HG03159 (cell line): ENCODE measurements around the gene ARHGAP15.

Source experiments
- ATAC-seq: cut with Tn5 transposase; IDR thresholded peaks from one replicate; pipeline ENCODE4 v1.9.1; 2021; ENCODE audit warnings: mild to moderate bottlenecking, moderate library complexity; ENCODE audit not compliant: unreplicated experiment

ARHGAP15 gene

DNA sequence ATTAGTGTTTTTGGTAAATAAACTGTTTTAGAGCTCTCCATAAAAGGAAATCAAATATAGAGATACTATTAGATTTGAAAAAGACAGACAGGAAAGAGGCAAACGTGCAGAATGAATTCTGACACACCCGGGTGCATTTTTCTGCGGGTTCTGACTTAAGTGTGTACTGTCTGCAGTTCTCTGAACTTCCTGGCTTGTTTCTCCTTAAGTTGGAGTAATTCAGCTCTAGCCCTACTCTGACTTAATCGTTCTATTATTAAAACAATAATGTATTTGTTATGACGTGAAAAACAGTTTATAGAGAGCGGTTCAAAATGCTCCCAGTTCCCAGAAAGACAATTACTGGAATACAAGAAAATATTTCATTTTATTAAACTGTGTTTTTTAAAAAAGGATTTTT lies 305.9 kb downstream of the ARHGAP15 start:
- no peak for ATAC-seq

GRCh38 chr2:143436951-143437350 lies 307.7 kb downstream of the ARHGAP15 start:
- ATAC-seq = no peak

- ATAC-seq = no peak
Measured at GRCh38 chr2:143440411-143441012, 311.3 kb downstream of the ARHGAP15 start.

DNA sequence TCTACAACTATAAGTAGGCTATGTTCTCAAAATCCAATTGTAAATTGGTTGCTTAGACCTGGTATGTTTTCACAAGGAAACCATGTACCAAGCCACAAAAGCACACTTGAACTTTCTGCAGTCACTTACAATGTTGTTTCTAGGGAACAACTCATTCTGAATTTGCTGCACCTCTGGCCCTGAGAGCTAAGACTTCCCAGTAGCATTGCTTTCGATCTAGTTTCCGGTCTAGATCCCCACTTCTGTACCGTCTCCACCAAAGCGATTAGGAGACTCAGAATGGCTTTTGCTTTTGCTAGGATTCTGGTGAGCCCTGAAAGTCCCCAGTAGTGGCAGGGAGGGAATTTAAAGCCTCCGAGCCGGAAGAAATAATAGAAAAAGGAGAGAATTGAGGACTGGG lies 313.0 kb downstream of the ARHGAP15 start:
- no peak for ATAC-seq

DNA sequence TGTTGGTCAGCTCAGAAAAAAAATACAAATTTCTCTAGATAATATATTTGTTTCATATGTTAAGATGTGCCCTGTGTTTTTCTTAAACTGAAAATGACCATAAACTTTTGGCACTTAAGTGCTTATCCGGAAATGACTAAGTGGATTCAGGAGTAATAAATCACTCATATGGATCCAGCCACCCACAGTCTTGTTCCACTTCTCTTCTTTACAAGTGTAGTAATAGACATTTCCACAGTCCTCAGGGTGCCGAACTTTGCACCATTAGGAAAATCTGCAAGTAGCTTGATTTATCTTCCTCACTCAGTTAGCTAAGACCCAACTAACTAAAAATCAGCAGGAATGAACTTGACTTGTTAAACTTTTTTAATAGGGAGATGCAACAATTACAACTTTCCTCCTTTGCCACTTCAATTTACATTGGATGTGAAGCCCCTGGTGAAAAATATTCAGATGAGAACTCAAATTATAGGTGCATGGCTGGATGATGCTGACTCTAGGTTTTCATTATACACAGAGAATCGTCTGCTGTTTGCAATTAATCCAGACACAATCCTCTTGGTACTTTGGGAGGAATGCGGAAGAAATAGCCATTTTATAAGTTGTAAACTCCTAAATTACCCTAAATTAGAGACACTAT lies 322.5 kb downstream of the ARHGAP15 start:
- ATAC-seq = peak; percentile 83

DNA sequence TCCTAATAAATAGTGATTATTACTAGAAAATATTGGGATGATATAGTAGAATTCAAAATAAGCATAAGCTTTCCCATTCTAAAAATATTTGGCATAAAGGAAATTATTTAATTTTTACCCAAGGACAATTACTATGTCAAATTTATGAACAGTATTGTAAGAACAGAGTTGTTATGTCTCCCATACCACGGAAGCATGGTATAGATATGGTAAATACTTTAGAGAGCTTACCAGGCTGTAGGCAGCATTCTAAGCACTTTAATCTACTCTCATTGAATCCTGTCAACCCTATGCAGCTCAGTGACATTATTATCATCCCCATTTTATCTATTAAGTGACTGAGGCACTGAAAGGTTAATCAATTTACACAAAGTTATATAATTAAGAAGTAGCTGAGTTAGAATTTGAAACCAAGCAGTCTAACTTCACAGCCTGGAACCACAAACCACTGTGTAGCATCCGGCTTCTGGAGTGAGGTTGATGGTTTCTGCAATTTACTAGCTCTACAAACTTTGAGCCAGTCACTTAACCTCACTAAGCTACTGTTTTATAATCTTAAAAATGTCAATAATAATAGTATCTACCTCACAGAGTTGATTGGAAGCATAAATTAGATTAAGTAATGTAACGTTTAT lies 323.7 kb downstream of the ARHGAP15 start:
- ATAC-seq = peak; percentile 64

DNA sequence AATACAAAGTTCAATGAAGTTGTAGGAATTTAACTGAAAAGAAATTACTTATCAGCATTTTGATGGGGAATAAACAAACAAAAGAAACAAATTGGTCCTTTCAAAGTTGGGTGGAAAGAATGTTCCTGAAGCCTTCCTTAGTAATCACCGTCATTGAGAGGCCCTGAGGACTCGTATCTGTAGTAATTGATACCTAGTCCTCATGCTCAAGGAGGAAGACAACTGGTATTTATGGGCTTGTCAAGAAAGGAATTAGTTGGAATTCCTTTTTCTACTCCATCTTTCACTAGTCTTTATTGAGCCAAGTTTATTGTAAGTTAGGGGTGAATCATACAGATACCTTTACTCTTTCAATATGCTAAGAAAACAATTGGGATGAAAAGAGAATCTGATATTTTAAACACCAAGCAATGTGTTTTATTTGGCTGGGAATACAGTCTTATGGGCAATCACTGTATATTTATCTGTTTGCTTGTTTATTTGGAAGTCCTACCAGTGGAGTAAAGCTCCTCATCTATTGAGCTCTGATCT lies 324.8 kb downstream of the ARHGAP15 start:
- ATAC-seq = no peak

- ATAC-seq = no peak
Measured at GRCh38 chr2:143455317-143455716, 326.1 kb downstream of the ARHGAP15 start.

DNA sequence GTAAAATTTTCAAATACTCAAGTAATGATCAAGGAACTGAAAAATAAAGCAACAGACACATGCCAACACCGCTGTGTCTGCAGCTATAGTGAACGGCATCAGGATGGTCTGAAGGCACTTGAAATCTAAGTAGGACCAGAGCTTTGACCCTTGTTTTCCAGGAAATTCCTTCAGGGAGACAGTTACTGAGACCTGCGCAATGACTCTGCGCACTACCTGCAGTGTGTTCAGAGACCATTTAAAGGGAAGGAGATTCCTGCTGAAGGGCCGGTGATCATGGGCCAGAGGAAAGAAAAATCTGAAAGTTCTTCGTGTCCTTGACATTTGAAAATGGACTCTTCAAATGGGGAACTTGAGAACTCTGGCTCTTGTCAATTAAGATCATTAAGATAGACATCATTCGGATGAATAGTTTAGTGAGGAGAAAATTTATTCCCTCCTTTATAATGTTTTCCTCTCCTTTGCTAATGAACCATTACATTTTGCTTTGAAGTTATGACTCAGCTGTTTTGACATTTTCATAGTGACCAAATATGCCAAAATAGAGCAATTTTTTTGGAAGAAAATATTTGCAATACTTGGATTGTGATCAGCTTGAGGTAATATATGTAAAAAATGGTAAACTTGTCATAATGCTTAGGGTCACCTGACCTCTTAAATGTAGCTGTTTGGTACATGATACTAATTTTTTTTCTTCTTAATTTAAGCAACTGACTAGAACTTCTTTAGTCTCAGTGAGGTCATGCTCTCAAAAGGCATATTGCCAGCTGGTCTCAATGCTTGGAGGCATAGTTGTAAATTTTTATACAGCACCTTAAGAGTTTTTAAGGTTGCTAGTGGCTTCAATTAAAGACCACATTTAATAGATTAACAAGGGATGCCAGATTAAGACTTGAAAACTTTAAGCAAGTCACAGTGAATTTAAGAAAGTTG lies 329.3 kb downstream of the ARHGAP15 start:
- no peak for ATAC-seq

DNA sequence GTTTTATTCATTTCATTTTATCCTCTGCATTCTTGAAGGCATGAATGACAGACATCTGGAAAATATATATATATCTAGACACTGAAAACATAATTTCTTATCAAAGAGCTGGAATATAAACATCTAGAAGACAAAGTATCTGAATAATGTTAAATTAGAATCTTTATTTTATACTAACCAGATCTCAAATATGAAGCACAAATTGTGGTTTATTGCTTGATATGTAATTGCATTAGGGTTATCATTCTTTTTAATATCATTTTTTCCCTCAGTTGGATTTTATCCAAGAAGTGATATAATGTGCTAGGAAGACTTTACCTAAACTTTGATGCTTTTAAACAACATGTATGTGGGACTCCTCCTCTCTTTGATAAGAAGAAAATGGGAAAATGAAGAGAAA lies 331.2 kb downstream of the ARHGAP15 start:
- ATAC-seq = no peak

- ATAC-seq = peak; percentile 60
Measured at GRCh38 chr2:143463719-143464118, 334.5 kb downstream of the ARHGAP15 start.

GRCh38 chr2:143466391-143466790 lies 337.2 kb downstream of the ARHGAP15 start:
- no peak for ATAC-seq

- ATAC-seq = no peak
Measured at GRCh38 chr2:143467011-143467410, 337.8 kb downstream of the ARHGAP15 start.

GRCh38 chr2:143468341-143468888 lies 339.2 kb downstream of the ARHGAP15 start:
- peak; percentile 71 for ATAC-seq

DNA sequence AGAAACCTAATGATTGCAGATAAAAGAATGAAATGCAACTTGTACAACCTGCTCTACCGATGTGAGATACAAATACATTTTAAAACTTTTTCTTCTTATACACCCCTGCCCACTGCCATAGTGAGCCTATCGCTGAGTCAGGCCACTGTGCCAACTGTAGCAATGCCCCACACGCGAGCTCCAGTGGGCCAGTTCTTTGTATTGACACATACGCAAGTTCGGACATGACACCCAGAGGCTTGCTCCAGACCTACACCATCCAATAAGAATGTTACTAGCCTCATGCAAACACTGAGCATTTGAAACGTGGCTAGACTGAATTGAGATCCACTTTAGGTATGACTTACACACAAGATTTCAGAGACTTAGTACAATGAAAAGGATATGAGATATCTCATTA lies 340.1 kb downstream of the ARHGAP15 start:
- ATAC-seq = no peak

- ATAC-seq = no peak
Measured at GRCh38 chr2:143471550-143471949, 342.3 kb downstream of the ARHGAP15 start.

GRCh38 chr2:143473216-143473615 lies 344.0 kb downstream of the ARHGAP15 start:
- no peak for ATAC-seq

DNA sequence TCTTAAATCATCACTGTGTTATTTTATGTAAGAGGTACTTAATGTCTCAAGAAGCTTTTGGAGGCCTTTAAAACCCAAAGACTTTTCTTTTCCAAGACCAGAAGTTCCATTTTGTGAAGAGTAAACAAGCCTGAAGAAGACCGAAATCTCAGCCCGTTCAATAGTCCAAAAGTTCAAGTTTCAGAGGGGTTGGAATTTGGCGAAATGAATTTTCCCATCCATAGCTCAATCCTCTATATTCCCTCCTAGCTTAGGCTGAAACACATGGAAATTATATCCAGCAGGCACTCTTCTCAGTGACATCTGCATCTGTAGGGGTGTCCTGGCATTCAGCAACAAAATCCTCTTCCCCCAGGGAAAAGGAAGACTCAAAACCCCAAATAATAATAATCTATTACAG lies 344.6 kb downstream of the ARHGAP15 start:
- ATAC-seq = no peak

- ATAC-seq = no peak
Measured at GRCh38 chr2:143474586-143474985, 345.4 kb downstream of the ARHGAP15 start.

DNA sequence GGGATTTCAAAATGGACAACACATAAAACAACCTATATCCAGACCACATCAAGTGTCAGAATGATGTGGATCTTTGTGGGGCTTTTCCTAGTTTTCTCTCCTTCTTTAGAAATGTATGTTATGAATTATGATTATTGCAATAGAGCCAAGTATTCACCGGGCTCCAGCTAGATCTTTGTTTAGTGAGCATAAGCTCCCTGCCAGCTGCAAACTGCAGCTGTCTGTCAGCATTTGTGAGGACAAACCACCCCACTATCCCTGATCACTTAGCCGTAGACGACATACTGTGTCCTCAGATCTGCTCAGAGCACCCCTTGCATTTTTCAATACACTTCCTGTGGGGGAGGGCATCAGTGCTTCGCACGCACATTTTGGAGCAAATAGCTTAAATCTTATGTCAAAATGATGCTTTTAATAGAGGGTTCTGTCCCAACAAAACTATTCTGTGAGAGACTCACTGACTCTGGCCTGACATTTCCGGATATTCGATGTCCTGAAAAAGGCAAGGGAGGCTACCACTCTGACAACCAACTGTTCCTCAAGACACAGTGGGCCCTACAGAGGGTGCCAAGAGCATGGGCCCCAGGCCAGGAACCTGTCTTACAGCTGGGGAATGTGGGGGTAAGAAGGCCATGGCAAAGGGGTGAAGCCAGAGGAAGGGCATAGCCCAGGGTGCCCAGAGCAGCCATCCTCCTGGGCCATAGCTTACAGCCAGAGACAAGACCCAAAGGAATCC lies 346.0 kb downstream of the ARHGAP15 start:
- ATAC-seq = no peak
